Activated CD4-positive, CD25-positive, alpha-beta regulatory T cell treated with anti-CD3 and anti-CD28 coated beads, Interleukin-2, amount 50 U/mL, for 16 hours (primary cell): ENCODE results near the gene ERC2.

ENCODE experiments used
- DNase-seq: peaks from one replicate; pipeline ENCODE4 v3.0.0-alpha.2; 2020; ENCODE audit warnings: low read depth, low spot score

The ERC2 gene

DNA sequence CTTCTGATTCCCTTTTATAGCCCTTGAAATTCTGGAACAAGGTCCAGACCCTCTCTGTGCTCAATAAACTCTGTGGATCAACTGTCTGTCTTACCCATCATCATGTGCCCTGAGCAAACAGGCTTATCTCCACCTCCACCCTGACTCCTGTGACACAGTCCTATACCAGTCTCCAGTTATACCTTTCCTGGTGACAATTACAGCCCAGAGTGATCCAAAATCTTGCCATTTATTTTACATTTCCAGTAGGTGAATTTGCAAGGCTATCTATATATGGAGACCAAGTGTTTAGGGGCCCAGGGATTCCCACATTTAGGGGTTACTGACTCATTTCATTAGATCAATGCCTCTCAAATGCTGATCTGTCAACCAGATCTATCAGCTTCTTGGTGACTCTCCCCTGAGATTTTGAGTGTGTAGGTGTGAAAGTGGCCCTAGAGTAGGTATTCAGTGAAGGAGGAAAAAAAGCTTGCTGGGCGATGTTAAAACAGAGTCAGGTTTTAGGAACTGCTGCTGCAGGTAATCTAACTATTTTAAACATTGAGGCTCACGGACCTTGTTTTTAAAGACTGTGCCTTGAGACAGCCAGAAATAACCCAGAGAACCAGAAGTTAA lies 751.5 kb downstream of the ERC2 start:
- no peak for DNase-seq

DNA sequence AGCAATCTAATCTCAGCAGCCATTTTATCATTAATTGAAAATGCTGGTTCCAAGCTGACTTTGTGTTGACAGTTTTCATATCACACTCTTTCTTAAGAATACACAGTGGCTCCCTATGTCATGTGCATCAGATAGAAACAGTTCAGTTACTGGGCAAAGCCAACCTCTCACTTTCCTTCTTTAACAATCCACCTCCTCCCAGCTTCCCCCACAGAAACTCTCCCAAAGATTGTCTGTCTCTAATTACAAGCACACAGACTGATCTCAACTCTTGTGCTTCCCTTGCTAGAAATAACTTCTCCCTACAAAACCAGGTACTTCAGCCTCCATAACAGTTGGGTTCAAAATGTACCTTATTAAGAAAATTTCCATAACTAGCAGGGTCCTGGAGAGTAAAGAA lies 752.2 kb downstream of the ERC2 start:
- DNase-seq: no peak

DNA sequence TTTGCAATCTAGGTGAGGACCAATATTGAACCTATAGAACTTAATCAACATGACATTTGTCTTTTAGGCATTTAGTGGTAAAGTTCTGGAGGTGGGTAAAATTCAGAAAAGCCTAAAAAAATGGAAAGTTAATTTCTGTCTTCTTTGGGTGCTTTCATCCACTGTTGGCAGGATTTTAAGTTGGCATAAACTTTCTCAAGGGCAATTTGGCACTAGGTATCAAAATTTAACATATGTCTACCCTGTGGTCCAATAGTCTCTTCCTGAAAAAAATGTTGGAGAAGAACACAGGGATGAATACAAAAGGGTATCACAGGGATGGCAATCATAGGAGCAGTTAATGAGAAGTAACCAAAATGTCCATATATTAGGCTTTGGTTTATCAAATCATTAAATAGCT lies 754.2 kb downstream of the ERC2 start:
- DNase-seq: no peak

DNA sequence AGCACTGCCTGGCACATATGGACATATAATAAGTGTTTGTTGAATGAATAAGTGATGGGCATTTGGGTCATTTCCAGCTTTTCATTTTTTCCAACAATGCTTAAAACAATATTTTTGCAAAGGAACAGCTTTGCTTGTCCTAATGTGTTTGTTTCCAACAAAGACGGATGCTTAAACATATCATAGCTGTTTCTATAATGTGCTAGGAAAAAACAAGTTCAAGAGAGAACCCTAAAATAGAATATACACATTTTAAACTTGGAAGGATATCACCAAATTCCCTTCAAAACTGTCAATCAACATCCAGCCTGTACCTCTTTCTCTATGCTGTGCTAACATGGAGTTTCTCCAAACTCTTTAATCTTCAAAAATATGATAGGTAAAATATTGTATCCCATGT lies 756.6 kb downstream of the ERC2 start:
- no peak for DNase-seq

DNA sequence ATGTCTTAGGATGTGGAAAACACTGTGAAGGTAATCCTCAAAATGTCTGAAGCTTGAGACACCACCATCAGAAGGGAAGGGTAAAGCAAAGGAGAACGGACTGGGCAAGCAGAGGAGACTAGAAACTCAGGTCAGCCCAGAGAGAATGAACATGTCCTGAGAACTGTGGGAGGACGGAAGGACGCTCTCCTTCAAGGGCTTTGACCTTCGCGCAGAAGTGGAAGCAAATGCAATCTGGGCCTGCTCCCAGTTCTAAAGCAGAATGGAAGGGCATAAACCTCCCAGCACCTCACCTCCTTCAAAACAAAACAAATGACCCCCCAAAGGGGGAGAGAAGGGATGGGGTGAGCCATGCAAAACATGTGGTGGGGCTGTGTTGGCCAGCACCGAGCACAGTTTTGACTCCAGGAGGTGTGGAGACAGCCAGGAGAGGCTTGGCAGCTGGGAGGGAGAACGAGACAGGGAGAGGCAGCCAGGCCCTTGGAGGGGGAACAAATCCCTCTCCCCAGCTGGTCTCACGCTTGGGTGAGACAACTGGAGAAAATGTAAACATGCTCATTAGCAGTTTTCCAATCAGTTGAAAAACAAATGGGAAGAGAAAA lies 758.8 kb downstream of the ERC2 start:
- no peak for DNase-seq

DNA sequence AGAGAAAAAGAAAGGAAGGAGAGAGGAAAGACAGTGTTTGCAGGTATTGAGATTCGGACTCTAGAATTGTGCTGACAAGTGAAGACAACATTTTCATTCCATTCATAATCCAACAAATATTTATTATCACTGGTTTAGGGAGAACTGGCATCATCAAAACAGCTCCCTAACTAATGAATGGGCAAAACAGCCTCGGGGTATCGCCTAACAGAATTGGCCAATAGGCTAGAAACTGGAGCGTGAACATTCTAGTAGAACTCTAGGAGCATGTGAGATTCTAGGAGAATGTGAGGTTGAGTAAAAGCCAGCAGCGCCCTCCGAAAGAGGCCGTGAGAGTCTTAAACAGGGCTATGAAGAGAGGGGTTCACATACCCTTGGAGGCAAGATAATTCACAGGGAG lies 759.3 kb downstream of the ERC2 start:
- DNase-seq: no peak

DNA sequence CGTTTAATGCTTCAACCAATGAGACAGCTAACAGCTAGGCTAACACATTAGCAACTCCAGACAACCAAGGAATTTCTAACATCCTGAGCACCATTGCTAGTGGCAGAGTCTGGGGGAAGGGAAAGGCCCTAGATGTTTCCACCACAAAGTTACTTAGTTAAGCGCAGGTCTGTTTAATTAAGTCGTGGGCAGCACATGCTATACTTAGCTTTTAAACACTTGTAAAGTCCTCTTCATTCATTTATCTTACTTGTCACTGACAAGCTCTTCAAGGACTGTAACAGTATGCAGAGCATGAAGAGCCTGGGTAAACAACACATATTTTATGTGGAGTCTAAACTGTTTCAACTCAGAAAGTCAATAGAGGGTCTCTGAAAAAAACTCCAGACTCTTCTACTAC lies 760.0 kb downstream of the ERC2 start:
- DNase-seq: no peak

DNA sequence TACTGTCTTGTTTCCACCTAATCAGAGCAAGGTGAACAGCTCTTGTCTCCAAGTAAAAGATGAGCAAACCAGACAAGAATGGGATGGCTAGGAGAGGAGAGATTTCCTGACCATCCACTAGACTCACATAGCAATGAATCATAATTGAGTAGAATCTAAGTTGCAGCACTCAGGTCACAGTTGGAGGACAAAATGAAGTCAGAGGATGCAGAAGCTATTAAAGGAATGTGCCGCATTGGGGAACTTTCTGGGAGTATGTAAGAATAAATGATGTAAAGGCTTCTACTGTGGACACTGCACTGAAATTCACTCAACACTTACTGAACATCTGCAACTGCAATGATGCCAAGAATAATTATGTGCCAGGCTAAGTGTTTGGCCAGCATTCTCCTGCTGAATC lies 763.7 kb downstream of the ERC2 start:
- no peak for DNase-seq

DNA sequence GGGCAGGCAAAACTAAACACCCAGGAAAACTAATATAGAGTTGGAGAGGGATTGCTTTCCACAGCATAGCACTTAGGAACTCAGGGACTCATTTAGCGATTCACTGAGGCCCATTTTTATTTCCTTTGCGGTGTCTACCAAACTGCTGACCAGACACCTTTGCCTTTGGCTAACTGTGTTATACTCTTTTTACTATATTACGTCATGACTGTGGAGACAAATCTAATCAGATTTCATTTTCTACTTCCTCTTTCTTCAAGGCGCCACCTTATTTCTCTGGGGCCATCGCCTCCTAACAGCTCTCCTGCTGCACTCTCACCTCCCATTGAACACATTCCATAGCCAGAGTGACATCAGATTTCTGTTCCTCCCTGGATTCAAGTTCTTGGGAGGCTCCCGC lies 765.4 kb downstream of the ERC2 start:
- DNase-seq: no peak

DNA sequence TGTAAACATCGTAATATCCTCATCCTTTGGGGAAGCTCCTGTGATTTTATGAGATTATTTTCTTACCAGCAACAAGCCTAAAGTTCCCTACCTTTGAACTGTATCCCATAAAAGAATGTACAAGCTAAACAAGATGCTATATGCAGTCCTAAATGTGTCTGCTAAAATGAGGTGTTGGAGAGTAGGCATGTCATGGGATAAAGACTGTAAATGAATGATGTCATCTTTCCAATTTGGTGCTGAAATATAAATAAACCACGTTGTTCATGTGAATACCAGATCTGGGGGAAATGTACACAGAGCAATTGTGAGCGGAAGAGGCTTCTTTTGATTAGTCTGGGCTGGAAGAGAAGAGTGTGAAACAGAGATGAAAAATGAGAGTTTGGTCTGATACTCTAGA lies 766.3 kb downstream of the ERC2 start:
- no peak for DNase-seq

DNA sequence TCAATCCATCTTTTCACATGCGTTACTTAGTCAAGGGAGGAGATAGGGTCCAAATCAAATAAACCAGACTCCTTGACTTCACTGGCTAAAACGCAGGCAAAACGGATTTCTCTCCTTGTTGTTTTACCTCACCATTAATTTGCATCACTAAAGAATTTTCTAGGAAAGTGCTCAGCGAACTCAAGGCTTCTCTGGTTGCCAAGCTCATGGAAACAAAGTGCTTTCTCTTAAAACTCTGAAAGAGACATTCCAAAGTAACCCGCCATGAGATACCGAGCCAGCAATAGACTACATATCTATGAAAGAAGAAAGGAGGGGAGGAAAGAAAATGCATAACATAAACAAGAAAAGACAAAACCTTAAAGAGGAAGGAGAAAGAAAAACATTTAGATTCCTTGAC lies 769.4 kb downstream of the ERC2 start:
- no peak for DNase-seq

DNA sequence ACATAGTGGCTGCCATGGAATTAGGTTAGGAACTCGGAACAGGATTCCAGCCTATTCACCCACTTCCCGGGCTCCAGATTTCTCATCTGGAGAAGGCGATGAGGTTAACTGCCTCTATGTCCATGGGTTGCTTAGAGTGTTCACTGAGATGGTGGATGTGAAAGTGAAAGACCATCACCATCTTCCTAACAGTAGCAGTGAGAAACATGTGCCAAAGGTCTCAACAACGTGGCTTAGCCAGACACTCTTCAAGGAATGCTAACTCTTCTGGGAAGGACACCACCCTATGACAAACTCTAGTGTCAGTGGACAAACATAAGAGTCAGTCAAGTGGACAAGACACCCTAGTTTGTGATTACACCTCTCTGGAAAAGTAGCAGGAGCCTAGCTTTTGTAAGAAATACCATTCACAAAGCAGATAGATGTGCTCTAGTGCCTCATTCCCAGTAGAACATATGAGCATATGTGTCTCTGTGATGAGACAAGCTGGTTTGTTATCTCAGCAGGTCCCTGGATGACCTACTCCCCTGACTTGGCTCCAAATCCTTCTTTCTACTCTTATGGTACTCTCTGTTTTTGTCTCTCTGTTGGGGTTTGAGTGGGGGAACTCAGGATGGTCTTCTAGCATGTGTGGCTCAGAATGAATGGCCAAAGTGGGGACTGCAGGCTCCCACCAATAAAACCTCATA lies 770.9 kb downstream of the ERC2 start:
- DNase-seq: no peak

DNA sequence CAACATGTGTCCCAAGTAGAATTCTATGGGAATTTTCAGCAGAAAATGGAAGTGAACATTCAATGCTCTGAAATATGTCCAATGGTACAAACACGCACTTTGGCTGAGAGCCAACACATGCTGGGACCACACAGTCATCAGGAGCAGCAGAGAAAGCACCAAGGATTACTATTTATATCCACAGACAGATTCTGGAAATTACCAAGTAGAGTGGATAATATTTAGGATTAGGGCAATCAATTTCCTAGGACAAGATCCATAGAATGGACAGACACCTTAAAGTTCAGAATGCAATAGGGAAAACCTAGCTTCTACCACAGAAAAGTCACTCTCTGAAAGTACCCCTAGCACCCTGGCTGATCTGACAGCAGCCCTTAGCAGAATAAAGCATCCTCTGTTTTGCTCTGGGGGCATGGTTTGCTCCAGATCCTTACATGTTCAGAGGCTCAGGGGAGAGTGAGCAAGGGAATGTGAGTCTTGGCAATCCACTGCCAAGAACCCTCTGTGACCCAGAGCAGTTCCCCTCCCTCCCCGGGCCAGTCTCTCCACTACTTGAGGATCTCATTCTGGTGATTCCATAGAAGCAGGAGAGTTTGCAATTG lies 775.2 kb downstream of the ERC2 start:
- DNase-seq: no peak

DNA sequence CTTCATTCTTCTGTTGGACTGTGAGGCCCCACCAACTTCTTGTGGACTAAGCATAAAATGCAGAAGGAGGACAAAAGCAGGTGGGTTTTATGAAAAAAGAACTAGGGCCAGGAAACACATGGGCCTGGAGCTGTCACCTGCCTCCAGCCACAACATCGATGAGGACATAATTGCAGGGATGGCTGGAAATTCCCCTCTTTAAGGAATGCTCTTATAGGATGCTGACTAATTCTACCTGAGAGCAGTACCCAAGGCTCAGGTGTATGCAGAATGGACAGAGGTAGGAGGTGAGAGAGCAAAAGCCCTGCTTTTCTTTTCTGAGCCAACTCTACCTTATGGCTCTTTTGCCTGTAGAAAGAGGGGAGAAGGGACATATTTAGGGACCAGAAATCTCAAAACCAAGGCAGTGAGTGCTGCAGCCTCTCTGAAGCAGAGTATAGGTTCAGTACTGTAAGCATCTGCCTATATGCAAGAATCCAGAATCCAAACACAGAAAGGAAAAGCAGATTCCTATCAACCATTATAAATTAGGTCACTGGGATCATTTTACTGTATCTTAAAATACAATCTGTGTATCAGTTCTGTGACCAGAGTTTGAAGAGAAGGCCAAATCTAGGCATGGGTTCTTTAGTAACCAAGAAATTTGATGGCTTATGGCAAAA lies 775.8 kb downstream of the ERC2 start:
- DNase-seq: no peak

DNA sequence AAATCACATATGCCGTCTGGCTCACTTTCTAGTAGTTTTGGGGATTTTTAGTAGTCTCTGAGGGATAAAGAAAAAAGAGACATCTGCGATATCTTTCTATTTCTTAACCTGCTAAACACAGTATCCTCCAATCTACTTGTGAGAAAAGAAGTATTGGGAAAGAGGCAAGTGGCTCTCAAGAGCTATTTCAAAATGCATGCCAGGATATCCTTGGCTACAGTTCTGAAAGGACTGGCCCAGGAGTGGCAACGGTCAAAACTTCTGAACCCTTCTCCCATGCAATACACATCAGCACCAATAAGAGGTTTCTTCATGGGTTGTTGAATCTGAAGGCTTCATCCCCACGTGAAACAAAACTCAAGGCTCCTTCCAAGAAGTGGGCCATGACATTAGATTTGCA lies 777.1 kb downstream of the ERC2 start:
- DNase-seq: no peak

DNA sequence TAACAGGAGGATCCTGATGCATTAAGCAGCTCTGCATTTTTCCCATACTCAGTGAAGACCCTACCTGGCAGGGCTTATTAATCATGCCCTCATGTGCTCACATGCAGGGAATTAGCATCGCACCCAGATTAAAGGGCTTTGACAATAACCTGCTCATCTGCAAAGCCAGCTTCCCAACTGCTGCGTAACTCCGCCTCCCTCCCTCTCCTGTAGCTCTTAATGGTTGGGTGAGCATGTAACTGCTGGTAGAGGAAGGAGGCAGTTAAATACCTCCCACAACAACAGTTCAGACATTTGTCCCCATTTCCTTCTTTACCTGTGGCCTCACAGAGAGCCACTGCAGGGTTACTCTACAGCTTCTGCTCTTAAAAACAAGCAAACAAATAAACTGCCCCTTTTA lies 777.5 kb downstream of the ERC2 start:
- DNase-seq: no peak

DNA sequence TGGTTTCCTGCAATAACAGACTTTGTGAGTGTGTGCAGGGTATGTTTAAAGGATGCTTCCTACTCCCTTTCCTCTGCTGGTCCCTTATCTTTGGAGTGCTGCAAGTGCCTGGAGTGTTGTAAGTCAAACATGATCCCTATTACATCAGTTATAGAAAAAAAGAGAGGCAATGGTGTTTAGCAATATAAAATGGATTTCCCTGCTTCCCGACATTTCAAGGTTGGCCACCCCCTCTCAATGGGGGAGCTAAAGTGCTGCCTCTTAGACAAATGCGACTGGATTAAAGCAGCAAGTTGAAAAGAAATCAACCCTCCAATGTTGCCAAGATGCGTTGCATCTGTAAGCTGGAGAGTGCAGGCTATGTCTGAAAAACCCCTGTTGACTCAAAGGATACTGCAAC lies 778.1 kb downstream of the ERC2 start:
- no peak for DNase-seq

DNA sequence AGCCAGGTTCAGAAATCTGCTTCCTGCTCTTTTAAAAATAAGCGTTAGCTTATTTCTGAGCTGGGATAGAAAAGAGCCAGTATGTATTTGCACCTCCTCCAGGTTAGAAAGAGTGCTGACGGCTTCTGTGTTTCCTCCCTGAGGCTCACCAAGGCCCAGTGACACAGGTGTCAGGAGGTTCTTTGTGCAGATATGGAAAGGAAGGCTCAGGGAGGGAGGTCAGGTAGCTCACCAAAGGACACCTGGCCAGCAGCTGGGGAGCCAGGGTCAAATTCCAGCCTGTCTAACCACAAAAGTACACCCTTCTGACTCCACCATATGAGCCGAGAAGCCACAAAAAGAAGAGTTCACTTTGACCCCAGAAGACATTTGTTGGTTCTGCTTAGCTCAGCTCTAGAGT lies 780.1 kb downstream of the ERC2 start:
- DNase-seq: no peak

DNA sequence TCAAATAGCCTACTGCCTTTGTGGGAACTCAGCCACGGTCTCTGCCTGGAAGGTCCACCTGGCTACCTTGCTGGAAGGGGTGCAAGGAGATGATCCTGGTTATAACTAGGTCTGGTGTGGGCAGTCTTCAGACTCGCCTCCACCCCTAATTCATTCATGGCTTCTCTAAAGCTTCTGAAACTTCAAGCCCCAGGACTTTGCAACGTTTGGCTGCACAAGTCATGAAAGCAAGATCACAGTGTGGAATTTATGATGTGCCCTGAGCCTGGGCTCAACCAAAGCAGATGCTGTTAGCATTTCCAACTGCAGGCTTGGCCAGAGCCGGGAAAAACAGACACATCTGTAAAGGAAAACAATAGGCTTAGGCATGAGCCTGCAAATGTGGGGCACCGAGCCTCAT lies 780.7 kb downstream of the ERC2 start:
- no peak for DNase-seq

DNA sequence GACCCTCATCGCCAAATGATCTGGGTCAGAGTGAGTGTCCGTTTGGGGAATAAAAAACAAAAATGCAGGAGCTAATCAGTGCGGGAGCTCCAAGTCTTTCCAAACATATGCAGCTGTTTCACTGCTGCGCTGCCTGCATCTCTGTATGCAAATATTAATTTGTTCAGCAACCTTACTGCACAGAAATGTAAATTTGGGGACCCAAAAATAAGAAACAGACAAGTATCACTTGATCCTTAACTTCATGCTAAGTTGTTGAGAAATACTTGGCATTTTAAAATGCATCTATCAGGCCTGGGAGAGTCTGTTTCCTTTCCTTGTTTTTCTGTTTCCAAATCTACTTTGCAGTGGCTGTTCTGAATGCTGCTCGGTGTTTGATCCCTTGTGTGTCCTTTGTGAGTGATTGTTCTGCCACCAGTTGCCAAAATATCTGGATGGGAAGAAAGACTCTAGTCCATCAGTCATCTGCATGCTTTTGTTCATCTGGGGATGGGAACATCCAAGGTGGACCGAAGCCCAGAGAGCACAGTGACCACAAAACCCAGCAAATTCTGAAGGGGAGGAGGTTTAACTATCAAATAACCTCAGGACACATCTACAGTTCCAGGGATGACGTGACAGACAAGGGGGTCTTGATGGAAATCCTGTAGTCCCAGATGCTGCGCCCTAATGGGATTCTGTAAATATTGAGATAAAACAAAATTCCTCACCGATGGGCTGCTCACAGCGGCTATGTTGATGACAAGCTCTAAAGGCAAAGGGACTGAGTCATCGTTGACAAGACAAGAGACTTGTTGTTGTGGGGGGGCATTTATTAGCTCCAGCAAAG lies 781.6 kb downstream of the ERC2 start:
- no peak for DNase-seq

DNA sequence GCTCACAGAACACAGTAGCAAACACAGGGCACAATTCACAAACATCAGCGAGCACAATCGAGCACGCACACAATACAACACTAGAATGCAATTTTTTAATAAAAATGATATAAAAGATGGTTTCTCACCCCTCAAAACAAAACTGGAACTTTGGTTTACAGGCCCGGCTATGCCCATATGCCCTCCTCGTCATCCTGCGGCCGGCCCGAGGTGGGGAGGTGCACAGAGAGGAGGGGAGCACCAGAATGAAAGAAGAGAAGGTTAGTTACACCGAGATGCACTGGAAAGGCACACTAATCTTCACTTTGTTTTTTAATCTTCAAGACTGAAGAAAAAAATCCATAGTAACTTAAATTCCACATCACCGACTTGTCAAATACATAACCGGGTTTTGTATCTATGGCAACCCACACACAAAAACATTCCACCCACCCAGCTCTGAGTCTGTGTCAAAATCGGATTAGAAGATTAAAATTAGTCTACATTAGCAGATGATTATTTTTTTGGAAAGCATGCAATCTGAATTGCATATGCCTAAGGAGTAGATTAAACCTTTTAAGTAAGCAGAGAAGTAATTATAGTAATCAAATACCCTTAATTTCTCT lies 784.5 kb downstream of the ERC2 start:
- DNase-seq: no peak
